MM.1S (cell line): Measurements from ENCODE around the gene MAPKAPK3.
"Not testable (repeated sequence)": the region's sequence is repeated elsewhere in the genome, so short reads cannot be mapped to it uniquely, and the experiment has no call there.

Experiments used
- DNase-seq: peaks from one replicate; pipeline ENCODE4 v3.0.0-alpha.2; 2015
- H2AFZ ChIP-seq: fragments of 300-600 bp; sonication (generic); 2 replicates; pipeline ENCODE4 v1.6.0; 2016; ENCODE audit warnings: antibody characterized with exemption, low read length
- H3F3A ChIP-seq: fragments of 300-600 bp; sonication (generic); 2 replicates; pipeline ENCODE4 v1.6.1; 2016; ENCODE audit warnings: mild to moderate bottlenecking, antibody characterized with exemption, low read length, moderate library complexity, mixed read lengths; ENCODE audit not compliant: insufficient read depth
- H3K27ac ChIP-seq: fragments of 300-600 bp; sonication (generic); 2 replicates; pipeline ENCODE4 v1.5.1; 2016; ENCODE audit warnings: mild to moderate bottlenecking, low read length
- H3K27me3 ChIP-seq: fragments of 300-600 bp; sonication (generic); replicated peaks from 2 replicates; pipeline ENCODE4 v1.6.0; 2016; ENCODE audit warnings: low read length; ENCODE audit not compliant: insufficient read depth
- H3K36me3 ChIP-seq: fragments of 300-600 bp; sonication (generic); replicated peaks from 2 replicates; pipeline ENCODE4 v1.6.1; 2016; ENCODE audit warnings: mild to moderate bottlenecking, low read length, mixed read lengths; ENCODE audit not compliant: insufficient read depth
- H3K4me1 ChIP-seq: fragments of 300-600 bp; sonication (generic); 2 replicates; pipeline ENCODE4 v1.6.1; 2016; ENCODE audit warnings: low read length, mixed read lengths
- H3K4me2 ChIP-seq: fragments of 300-600 bp; sonication (generic); 2 replicates; pipeline ENCODE4 v1.6.0; 2016; ENCODE audit warnings: low read depth, low read length
- H3K4me3 ChIP-seq: fragments of 300-600 bp; sonication (generic); 2 replicates; pipeline ENCODE4 v1.5.1; 2016; ENCODE audit warnings: low read length, mixed read lengths
- H3K79me2 ChIP-seq: fragments of 300-600 bp; sonication (generic); 2 replicates; pipeline ENCODE4 v1.6.1; 2016; ENCODE audit warnings: mixed run types, low read length, mixed read lengths
- H3K9ac ChIP-seq: fragments of 300-600 bp; sonication (generic); 2 replicates; pipeline ENCODE4 v1.6.1; 2016; ENCODE audit warnings: low read length, mixed read lengths
- H3K9me2 ChIP-seq: fragments of 300-600 bp; sonication (generic); replicated peaks from 2 replicates; pipeline ENCODE4 v1.6.1; 2016; ENCODE audit warnings: mild to moderate bottlenecking, low read length, mixed read lengths; ENCODE audit not compliant: insufficient read depth
- H3K9me3 ChIP-seq: fragments of 300-600 bp; sonication (generic); replicated peaks from 2 replicates; pipeline ENCODE4 v1.6.1; 2016; ENCODE audit warnings: mild to moderate bottlenecking, low read length, mixed read lengths; ENCODE audit not compliant: insufficient read depth
- H4K20me1 ChIP-seq: fragments of 300-600 bp; sonication (generic); 2 replicates; pipeline ENCODE4 v1.6.1; 2016; ENCODE audit warnings: mild to moderate bottlenecking, low read length, moderate library complexity, mixed read lengths; ENCODE audit not compliant: insufficient read depth
- EZH2 ChIP-seq: fragments of 300-600 bp; sonication (generic); optimal IDR thresholded peaks from 2 replicates; pipeline ENCODE3; 2017; ENCODE audit warnings: low read depth, mild to moderate bottlenecking, antibody characterized with exemption, low read length, mixed read lengths
- EZH2phosphoT487 ChIP-seq: fragments of 300-600 bp; sonication (generic); IDR thresholded peaks from 2 replicates; pipeline ENCODE4 v1.6.1; 2018; ENCODE audit warnings: antibody characterized with exemption, low read length
- TF ChIP-seq, protein P1 (sequence below): fragments of 300-600 bp; sonication (generic); IDR thresholded peaks from 2 replicates; pipeline ENCODE4 v1.5.1; 2016; ENCODE audit warnings: antibody characterized with exemption, low read length, mixed read lengths

MAPKAPK3 gene

DNA sequence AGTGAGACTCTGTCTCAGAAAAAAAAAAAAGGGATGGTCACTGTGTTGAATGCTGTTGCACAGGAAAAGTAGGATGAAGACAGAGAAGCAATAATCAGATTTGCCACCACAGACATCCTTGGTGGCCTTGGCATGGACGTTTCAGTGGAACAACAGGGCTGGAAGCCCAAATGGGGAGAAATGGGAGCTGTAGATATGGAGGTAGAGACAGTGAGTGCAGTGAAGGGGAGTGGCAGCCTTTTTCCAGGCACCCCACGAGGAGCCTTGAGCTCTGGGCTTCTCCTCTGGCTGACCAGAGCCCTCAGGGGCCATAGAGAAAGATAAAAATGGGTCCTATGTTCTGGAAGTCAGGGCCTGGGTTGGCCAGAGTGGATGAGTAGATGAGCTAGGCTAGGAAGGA, 45.5 kb downstream of the MAPKAPK3 start:
- TF ChIP-seq EZH2 (no peak), EZH2phosphoT487 (no peak)
- TF ChIP-seq, protein P1, sequence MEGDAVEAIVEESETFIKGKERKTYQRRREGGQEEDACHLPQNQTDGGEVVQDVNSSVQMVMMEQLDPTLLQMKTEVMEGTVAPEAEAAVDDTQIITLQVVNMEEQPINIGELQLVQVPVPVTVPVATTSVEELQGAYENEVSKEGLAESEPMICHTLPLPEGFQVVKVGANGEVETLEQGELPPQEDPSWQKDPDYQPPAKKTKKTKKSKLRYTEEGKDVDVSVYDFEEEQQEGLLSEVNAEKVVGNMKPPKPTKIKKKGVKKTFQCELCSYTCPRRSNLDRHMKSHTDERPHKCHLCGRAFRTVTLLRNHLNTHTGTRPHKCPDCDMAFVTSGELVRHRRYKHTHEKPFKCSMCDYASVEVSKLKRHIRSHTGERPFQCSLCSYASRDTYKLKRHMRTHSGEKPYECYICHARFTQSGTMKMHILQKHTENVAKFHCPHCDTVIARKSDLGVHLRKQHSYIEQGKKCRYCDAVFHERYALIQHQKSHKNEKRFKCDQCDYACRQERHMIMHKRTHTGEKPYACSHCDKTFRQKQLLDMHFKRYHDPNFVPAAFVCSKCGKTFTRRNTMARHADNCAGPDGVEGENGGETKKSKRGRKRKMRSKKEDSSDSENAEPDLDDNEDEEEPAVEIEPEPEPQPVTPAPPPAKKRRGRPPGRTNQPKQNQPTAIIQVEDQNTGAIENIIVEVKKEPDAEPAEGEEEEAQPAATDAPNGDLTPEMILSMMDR: no peak

DNA sequence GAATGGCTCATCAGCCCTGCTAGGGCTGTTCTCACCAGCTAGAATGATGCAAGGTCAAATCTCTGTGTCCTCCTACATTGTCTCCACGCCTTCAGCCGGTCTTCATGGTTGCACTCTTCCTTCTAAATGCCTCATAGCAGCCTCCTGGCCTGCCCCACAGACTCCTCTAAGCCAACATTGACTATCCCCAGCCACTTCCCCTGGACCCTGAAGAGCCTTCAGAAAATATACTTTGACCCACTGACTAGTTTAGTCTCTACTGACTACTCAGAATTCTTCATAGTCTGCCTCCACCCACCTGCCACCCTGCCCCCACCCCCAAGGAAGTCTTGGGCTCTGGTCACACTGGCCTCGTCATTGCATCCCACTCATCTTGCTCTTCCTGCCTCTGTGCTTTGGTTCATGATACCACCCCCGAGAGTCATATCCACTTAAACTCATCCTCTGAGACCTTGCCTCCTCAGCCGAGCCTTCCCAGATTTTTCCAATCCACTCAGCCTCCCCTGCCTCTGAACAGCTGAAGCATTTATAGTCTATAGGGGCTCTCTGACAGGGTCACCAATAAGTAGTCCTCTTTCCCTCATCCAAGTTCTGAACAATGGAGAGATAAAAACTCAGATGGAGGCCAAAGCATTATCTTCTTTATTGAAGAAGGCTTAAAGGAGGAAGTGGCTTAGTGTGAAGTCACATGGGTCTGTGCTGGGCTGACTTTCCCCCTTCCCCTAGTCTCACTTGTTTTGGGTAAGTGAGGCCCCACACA, 48.3 kb downstream of the MAPKAPK3 start:
- Histone ChIP-seq H3K4me2 (no peak overlapping the region), H3K9me3 (no peaks in the 10 kb centered on the region), H3K27me3 (no peaks in the 10 kb centered on the region), H3K36me3 (no peaks in the 10 kb centered on the region), H4K20me1 (no peaks in the 10 kb centered on the region), H2AFZ (no peak overlapping the region), H3K9ac (no peak overlapping the region), H3K4me3 (no peak overlapping the region), H3F3A (no peaks in the 10 kb centered on the region), H3K9me2 (no peaks in the 10 kb centered on the region), H3K4me1 (no peaks in the 10 kb centered on the region), H3K27ac (no peak overlapping the region), H3K79me2 (no peaks in the 10 kb centered on the region)
- TF ChIP-seq EZH2 (no peak), EZH2phosphoT487 (no peak)
- TF ChIP-seq, protein P1: no peak
- DNase-seq: no peak

More for the DNA sequence above, 45.5 kb downstream of the MAPKAPK3 start:
- Histone ChIP-seq H3K4me2 (no peak overlapping the region), H3K27ac (no peak overlapping the region), H4K20me1 (no peaks in the 10 kb centered on the region), H3K27me3 (no peaks in the 10 kb centered on the region), H3K9me3 (no peaks in the 10 kb centered on the region), H3K79me2 (no peaks in the 10 kb centered on the region), H3K9me2 (no peaks in the 10 kb centered on the region), H3F3A (no peaks in the 10 kb centered on the region), H3K4me3 (no peak overlapping the region), H3K4me1 (no peaks in the 10 kb centered on the region), H3K36me3 (no peaks in the 10 kb centered on the region), H3K9ac (no peak overlapping the region), H2AFZ (no peak overlapping the region)
- no peak for DNase-seq

DNA sequence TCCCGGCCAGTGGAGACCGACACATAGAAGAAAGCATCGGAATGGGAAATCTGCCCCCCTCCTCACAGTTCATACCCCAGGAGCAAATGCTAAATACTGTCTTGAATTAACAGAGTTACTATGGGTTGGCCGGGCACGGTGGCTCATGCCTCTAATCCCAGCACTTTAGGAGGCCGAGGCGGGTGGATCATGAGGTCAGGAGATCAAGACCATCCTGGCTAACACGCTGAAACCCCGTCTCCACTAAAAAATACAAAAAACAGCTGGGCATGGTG, 48.8 kb downstream of the MAPKAPK3 start:
- H3K4me3 ChIP-seq, H3K79me2 ChIP-seq, H3K36me3 ChIP-seq, H3K4me2 ChIP-seq, H3K9me3 ChIP-seq, H3K4me1 ChIP-seq, H2AFZ ChIP-seq, DNase-seq, H3K9me2 ChIP-seq, H4K20me1 ChIP-seq, H3K27me3 ChIP-seq, H3F3A ChIP-seq, H3K27ac ChIP-seq, H3K9ac ChIP-seq: not testable (repeated sequence)

DNA sequence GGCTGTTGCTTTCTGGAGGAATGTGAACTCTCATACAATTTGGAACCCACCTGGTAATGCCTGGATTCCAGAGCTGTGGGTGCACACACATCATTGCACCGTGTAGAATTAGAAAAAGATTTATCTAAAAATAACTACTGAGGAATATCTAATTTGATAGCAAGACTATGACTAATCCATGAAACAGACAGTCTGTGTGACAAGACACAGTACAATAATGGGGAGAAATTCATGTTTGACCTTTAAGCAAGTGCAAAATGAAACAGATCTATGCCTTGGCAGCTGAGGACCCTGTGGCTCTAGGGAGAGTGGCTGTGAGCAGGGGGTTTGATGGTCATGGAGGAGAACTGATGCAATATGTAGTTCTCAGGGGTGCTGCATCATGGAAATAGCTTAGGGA, 49.9 kb downstream of the MAPKAPK3 start:
- Histone ChIP-seq H3K27ac (no peak overlapping the region), H3F3A (no peaks in the 10 kb centered on the region), H3K27me3 (no peaks in the 10 kb centered on the region), H3K36me3 (no peaks in the 10 kb centered on the region), H3K79me2 (no peaks in the 10 kb centered on the region), H3K9ac (no peak overlapping the region), H3K4me3 (no peak overlapping the region), H2AFZ (no peak overlapping the region), H3K4me1 (no peaks in the 10 kb centered on the region), H3K4me2 (no peak overlapping the region), H3K9me3 (no peaks in the 10 kb centered on the region), H4K20me1 (no peaks in the 10 kb centered on the region), H3K9me2 (no peaks in the 10 kb centered on the region)
- TF ChIP-seq, protein P1: no peak
- TF ChIP-seq EZH2phosphoT487 (no peak), EZH2 (no peak)
- DNase-seq: no peak
